NCI-H1436 (cell line): ENCODE data around the gene PDE4B.
A peak's percentile ranks its signal among the peaks of the same experiment; 100 is the strongest.

Experiments
- DNase-seq: peaks from one replicate; lab custom pipeline; 2025; lab: John Stamatoyannopoulos, UW

The PDE4B gene

DNA sequence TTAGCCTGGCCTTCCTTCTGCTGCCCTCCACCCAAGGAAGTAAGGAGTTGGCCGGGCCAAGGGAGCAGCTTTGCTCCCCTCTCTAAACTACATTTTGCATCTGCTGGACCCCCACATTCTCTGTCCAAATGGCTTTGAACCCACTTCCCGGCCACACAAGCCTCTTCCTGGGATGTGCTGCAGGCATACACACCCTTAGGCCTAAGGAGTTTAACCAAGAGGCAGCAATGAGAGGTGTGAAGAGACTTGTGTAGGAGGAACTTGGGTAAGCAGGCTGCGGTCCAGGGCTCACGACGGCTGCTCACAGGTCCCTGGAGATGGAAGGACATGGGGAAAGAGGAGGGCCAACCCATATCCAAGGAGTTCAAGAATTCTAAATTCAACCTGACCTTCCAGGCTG lies 544.6 kb downstream of the PDE4B start:
- no peak for DNase-seq

DNA sequence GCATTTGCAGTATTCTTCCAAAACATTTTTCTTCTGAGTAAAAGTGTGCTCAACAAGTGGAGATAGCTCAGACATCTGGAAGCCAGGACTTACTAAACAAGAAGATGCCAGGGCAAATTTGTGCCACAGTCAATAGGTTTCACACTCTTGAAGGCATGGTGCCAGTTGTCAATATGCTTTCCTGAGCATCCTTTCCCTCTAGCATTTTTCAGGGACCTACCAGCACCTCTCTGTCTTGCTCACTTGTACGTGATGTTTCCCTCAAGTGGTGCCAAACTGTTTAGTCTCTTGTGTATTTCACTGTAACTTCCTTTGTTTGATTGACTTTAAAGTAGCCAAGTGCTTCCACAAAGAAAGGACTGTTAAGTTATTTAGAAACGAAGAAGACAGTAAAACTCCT lies 547.2 kb downstream of the PDE4B start:
- no peak for DNase-seq

DNA sequence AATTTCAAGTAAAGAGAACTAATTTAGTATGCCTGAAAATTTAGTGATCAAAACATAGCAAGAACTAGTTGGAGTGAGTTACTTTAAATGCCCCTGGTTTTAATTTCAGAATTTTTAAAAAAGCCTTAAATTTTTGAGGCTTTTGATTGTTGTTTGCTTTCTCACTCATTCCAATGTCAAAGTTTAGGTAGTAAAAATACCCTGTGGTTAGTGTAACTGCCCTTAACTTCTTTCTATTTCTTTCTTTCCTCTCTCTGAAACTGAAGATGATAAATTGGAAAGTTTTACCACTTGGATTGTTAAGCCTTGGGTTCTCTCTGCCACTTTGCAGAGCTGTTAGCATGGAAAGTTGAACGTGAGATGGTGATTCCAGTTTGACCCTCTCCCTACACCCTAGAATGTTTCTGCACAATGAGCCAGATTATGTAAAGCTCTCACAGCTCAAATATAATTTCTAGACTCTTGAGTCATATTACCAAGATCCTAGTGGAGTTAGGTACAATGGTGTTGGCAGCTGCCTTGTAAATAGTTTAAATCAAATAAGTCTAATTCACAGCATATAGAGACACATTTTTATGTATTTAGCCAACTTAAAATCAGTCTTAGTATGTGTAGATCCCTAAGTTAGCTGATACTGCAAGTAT lies 548.9 kb downstream of the PDE4B start:
- no peak for DNase-seq

DNA sequence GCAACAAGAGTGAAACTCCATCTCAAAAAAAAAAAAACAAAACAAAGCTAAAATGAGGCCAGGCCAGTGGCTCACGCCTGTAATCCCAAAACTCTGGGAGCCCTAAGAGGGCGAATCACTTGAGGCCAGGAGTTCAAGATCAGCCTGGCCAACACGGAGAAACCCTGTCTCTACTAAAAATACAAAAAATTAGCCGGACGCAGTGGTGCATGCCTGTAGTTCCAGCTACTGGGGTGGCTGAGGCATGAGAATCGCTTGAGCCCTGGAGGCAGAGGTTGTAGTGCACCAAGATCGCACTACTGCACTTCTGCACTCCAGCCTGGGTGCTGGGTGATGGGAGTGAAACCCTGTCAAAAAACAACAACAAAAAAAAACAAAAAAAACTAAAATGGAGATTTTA lies 550.0 kb downstream of the PDE4B start:
- no peak for DNase-seq

DNA sequence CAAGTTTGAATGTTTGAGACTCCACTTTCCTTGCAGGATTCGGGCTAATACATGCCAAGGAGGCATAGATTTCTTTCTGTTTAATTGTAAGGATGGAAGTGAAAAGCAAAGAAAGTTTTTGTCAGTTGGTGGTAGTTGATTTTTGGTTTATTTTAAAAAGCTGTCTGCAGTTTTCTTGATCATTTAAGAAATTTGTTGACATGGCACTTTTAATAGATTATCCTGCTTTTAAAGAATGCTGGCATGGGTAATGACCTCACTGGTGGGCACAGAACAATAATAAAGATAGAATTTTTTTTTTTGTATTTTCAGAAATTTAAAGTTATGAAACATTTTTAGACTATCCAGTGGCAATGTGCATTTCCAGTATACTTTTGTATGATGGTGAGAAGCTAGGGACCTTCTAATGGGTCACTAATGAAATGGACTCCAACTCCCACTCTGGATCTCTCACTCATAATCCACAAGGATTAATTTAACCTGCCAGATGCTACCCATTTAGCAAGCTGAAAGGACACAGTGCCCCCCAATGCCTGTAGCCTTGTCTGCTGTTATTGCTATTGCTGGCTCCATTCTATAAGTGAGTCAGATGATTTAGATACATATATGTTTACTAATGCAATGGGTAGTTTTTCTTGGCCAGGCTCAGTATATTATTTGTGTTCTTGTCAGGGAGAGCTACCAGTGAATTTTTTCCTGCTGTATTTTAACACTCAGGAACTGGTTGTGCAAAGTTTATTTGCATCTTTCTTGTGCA lies 551.1 kb downstream of the PDE4B start:
- DNase-seq, result no peak

DNA sequence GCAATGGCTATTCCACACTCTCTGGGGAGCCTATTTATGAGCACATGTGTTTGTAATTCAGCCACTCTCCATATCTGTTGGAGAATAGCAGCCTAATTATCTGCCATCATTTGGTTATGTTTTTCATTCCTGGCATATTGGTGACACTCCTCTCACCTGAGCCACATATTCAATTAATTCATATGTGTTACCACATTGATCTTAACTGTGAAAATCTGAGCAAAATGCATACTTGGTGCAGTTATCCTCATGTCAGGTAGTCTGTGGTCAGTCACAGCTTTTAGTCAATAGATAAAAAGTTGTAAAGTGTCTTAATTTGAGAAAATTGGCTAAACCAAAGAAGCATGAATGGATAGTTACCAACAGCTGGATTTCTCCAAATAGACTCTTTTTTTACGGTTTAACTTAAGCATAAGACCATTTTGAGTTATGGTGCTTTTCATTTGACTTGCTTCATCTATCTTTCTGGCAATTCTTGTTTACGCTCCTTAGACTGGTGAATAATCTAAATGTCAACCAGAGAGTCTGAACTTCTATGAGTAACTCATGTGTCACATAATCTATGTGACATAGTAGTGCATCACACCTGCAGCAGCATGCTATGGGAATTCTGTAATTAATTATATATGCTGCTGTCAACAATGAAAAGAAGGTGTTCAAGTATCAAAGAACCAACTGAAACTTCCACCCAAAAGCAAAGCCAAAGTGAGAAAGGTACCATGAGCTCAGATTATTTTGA lies 553.5 kb downstream of the PDE4B start:
- no peak for DNase-seq

DNA sequence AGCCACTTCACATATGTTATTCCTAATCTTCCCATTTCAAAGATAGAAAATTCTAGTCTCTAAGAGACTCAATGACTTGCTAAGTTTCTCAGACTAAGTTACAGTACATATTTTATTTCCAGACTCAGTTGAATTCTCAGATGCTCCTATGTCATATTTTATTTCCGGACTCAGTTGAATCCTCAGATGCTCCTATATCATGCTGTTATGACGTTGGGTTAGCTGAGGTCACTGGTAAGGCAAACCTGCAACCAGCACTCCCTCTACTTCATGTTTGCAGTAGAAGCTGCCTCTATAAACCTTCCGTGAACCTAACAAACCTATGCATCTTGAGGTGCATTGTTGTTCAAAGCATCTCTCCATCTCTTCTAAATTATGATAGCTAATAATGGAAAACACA lies 554.2 kb downstream of the PDE4B start:
- DNase-seq, result no peak

DNA sequence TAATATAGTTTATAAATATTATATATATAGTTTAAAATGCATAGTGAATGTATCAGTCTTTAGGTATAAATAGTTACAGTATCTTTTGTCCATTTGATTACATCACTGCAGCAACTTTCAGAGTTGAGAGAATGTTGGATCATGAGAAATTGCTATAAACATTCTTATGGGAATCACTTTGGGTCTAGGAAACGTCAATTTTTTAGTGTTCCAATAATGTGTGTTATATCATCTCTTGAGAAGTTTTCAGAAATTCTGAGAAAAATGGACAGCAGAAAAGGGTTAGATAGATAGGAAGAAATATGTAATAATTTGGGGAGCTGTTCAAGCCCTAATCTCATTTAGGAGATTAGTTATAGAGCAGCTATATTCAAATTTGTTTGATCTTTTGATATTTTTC lies 556.1 kb downstream of the PDE4B start:
- no peak for DNase-seq

DNA sequence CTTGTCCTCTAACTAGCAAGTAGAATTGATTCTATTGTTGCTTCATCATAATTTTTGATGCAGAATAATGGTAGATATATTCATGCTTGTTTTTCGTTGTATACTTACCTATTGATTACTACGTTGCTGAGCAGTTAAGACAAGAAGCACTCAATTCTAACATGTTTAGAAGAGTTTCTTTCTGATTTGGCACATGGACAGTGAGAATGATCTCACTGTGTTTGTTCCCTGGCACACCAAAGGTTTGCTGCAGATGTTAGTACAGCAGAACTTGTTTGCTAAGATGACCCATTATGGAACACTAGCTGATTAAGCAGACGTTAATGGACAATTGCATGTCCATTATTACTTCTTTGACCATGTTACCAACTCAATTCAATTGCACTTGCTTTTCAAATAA lies 556.5 kb downstream of the PDE4B start:
- DNase-seq, result no peak

DNA sequence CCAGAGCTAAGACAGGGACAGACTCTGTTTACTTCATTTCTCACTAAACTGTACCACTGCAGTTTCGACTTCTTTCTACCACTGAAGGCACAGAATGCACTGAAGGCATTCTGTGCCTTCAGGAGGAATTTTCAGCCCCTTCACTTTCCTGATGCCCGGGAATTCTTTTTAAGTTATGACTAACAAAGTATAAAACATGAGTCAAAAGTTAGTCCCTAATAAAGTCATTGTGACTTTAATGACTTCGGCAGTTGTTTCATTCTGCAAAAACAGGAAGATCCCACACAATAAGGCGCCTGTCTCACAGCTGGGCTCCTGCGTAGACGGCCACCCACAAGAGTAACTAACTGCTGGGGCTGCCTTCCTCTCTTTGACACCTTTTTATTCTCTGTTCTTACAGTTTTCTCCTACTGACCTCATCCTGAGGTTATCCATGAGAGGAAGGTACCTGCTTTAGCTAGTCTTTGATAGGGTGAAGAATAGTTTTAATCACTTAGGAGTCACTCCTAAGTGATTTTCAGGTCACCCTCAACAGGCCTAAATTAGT lies 557.4 kb downstream of the PDE4B start:
- DNase-seq, result no peak

DNA sequence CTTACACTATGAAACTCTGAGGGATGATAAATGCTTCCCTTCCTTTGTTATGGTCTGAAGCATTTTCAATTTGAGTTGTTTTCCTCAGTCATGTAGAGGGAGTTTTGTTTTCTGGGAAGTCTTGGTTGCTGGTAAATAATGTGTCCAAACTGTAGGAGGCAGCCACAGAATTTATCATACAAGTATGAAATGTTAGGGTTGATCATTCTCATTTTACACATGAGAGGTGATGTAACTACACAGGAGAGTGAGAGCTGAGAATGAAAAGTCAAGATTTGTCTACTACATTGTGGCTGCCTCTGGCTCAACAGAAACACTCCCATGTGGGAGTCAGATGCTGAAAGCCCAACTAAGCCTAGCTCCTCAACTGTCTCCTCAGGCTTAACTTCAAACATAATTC lies 558.8 kb downstream of the PDE4B start:
- no peak for DNase-seq

DNA sequence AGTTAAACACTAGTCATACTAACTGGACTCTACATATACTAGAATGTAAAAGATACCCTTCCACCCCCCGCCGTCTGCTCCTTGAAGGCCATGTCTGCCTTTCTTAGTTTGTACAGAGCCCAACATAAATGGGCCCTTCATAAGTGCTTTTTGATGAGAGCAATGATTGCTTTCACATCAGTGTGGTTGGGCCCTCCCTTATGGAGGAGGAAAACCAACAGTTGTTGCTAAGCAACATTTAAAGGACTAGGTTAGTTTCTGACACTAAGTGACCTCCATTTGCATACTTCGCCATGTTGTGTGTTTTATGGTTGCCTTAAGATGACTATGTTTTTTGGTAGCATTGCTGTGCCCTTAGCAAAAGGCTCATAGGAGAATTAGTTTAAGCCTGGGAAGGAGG lies 559.2 kb downstream of the PDE4B start:
- DNase-seq, result peak; percentile 82

DNA sequence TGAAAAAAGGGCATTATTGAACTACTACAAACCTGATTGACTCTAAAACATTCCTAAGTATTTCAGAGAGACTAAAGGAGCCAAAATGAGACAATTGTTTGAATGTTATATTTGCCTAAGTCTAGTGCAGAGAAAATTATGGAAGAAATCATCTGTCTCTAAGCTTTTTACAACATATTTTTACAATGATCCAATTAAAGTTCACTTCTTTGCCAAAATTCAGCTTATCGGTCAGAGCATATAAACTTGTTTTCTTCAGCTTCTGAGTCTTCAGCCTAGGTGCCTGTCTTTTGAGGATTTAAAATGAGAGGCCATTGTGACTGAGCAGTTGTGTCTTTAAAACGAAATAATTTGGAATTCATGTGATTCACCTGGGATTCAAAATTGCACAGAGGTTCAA lies 560.1 kb downstream of the PDE4B start:
- DNase-seq, result no peak

DNA sequence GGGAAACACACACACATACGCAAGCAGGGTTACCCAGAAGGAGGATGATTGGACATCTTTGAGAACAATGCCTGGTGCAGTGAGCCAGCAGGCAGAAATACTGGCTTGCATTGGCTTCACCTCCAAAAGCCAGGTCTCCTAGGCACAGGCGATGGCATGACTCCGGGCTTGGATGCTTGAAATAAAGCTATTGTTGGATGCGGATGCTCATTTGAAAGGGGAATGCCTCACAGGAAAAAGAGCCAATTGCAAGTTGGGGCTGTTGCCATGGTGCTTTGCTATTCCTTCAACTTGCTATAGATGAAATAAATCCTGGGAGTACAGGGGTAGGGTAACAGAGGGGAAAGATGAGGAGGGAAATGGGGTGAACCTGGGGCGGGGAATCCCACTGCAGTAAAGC lies 560.6 kb downstream of the PDE4B start:
- DNase-seq, result peak; percentile 36

DNA sequence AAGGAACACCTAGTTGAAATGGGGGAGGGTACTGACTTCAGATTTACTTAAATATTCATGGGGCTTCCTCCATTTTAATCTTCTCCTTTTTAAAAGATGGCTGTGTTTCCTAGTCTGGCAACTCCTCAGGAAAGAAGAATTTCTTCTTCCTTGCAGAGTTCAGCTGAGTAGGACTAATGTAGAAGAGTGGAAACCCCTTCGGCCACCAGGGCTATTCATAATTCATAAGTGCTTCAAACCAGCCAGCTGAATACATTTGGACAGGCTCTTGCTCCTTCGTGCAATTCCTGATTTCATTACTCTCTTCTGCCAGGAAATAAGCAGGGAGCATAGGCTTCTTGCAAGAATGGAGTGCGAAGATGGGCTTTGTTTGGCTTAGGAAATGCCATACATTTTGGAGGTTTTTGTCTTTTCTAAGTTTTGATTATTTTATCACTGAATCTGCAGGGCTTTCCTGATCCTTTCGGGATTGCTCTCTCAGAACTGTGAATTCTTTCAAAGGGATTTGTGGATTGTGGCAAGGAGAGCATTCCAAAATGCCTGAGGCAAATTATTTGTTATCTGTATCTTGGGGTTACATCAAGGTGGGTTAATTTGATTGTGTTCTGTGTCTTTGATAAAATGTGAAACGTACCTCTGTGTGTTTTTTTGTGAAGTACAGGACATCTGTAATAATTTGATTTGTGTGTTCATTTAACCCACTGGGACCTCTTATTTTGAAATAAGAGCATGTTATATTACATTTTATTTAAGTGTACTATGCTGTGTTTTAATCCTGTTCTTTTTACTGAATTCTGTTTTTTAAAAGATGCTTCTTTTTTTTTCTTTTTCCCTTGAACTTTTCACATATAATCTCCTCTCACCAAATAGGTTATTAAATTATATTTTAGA lies 561.9 kb downstream of the PDE4B start:
- no peak for DNase-seq

DNA sequence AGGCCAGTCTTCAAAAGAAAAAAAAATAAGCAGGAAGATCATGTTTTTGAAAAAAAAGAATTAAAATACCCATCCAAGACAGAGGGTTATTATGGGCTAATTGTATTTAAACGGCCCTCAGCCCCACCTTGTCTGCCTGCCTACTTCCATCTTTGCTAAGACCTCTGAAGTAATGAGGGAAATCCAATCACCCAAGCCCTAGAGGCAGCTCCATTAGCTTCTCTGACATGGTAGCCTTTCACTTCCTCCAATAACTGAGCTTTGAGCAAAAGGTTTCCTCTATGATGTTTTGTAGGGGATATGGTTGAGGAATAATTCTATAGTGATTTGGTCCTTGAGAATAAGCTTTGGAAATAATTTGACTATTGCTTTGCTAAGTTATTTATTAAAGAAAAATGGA lies 563.1 kb downstream of the PDE4B start:
- DNase-seq, result no peak

DNA sequence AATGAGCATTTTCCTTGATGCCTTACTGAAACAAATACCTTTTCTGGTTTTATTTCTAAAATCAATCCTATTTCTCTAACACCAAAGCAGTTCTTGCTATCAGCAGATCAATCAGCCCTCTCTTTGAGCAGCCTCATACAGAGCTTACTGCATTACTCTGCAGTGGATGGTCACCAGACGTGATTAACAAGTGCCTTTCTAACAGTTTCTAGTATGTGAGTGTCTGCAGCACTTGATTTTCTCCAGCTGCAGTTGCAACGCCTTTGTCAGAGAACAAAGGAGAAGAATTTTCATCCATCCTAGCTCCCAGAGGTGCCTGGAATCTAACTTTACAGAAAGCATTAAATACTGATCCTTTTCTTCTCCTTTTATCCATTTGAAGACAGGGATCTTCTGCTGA lies 563.9 kb downstream of the PDE4B start:
- no peak for DNase-seq

DNA sequence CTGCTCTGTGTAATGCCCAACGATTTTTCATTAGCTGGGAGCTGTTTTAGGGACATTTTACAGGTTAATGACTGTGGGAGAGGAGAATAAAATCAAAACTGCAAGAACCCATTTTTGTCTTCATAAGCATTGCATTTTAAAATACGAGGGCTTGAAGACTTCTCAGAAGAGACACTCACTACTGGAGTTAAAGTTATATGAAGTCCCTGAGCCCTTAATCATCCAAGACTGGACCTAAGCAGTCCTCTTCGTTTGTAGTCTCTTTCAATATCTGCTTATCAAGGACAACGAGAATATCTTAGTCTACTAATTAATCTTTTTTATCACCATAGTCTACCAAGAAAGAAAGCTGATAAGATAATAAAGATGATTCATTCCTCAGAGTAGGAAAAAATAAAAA lies 564.3 kb downstream of the PDE4B start:
- no peak for DNase-seq

DNA sequence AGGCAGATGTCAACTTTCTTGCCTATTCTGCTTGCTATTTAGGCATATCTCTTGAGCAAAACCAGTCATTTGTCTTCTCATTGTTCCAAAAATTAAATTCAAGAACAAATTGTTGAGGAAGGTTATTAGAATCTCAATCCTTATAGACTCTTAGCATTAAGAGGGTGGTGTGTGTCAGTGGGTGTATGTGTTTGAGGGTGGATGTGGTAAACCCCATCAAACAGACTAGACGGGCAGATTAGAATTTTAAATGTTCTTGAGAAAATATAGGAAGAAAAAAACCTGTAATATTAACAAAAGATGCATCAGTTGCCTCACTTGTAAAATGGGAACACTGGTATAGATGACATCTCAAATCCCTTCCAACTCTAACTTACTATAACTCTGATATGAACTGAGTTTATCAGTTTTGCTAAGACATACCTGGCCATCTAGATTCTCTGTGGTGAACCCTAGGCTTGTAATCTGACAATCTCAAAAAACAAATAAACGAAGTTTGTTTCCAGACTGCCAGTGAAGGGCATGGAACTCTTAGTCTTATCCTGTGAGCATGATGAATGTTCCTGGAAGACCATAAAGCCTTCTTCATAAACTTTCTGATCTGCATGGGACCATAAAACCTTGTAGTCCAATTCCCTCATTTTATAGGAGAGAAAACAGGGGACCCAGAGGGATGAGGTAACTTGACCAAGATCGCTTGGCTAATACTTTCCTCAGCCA lies 564.9 kb downstream of the PDE4B start:
- DNase-seq, result no peak

DNA sequence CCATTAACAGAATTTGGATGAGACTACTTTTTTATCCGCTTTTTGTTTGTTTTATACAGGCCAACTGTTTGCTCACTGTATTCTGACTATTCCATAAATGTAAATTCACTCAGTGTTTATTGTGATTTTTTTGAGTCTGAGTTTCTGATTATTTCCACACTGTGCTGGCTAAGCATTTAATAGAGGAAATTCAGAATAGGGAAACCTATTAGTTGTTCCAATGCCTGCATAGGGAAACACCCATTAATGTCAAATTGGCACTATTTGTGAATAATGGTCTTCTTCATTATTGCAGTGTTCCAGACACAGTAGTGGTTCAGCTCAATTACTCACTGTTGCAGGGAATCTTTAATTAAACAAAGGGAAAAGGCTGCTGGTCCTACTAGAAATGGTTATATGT lies 566.6 kb downstream of the PDE4B start:
- DNase-seq, result no peak

DNA sequence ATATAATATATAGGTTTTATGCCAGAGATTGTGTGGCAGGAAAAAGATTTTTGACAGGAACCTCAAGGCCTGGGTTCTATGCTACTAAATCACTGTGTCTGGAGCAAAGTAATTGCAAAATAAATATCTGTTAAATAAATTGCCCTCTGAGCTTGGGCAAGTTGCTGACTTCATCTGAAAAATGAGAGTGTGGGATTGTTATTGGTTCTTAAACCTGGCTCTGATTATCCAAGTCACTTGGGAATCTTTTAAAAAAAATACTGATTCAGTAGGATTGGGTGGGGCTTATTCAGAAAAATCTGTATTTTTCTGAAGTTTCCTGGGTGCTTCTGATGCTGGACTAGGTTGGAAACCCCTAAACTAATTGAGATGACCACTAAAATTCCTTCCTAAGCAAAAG lies 567.1 kb downstream of the PDE4B start:
- DNase-seq, result no peak
